Activated CD4-positive, CD25-positive, alpha-beta regulatory T cell (primary cell): Measurements from ENCODE around the gene CLEC18C.
"Not testable (repeated sequence)": the region's sequence is repeated elsewhere in the genome, so short reads cannot be mapped to it uniquely, and the experiment has no call there.

Experiments used
- DNase-seq, 4 experiments: peaks; one replicate each; lab custom pipeline; 2025; lab: John Stamatoyannopoulos, UW

The CLEC18C gene

GRCh38 chr16:70173212-70173837, at the start of gene CLEC18C:
CLEC18C (plus strand) TSS chr16:70173787; CDS start chr16:70174279, 492 bp downstream.
- DNase-seq, result not testable (repeated sequence)

GRCh38 chr16:70123822-70124221, 49.8 kb upstream of the CLEC18C start:
- not testable (repeated sequence) for DNase-seq

- not testable (repeated sequence) for DNase-seq
Observed at GRCh38 chr16:70126226-70126625, 47.4 kb upstream of the CLEC18C start.

- DNase-seq, result not testable (repeated sequence)
Observed at GRCh38 chr16:70127706-70128105, 45.9 kb upstream of the CLEC18C start.

GRCh38 chr16:70128844-70129243, 44.7 kb upstream of the CLEC18C start:
- not testable (repeated sequence) for DNase-seq

- not testable (repeated sequence) for DNase-seq
Observed at GRCh38 chr16:70135796-70136195, 37.8 kb upstream of the CLEC18C start.

GRCh38 chr16:70136595-70136994, 37.0 kb upstream of the CLEC18C start:
- DNase-seq, result not testable (repeated sequence)

GRCh38 chr16:70142739-70143138, 30.8 kb upstream of the CLEC18C start:
- not testable (repeated sequence) for DNase-seq

- not testable (repeated sequence) for DNase-seq
Observed at GRCh38 chr16:70143231-70143895, 30.2 kb upstream of the CLEC18C start.

- DNase-seq, result not testable (repeated sequence)
Observed at GRCh38 chr16:70147853-70148252, 25.7 kb upstream of the CLEC18C start.

GRCh38 chr16:70148453-70148852, 25.1 kb upstream of the CLEC18C start:
- DNase-seq, result not testable (repeated sequence)

- DNase-seq, result not testable (repeated sequence)
Observed at GRCh38 chr16:70149296-70149695, 24.3 kb upstream of the CLEC18C start.

GRCh38 chr16:70151391-70151790, 22.2 kb upstream of the CLEC18C start:
- no peak for DNase-seq

- DNase-seq, result no peak
Observed at GRCh38 chr16:70151941-70152509, 21.6 kb upstream of the CLEC18C start.

GRCh38 chr16:70152578-70153302, 20.8 kb upstream of the CLEC18C start:
- DNase-seq, result no peak

GRCh38 chr16:70154736-70155135, 18.9 kb upstream of the CLEC18C start:
- not testable (repeated sequence) for DNase-seq

- no peak for DNase-seq
Observed at GRCh38 chr16:70156207-70156978, 17.2 kb upstream of the CLEC18C start.

- no peak for DNase-seq
Observed at GRCh38 chr16:70157105-70157476, 16.5 kb upstream of the CLEC18C start.

GRCh38 chr16:70157477-70158260, 15.9 kb upstream of the CLEC18C start:
- no peak for DNase-seq

GRCh38 chr16:70158261-70158939, 15.2 kb upstream of the CLEC18C start:
- DNase-seq, result no peak
